Jurkat, Clone E6-1 (cell line): Measurements from ENCODE around the gene UBXN10. TPM values are rescaled to one million over a fixed set of nuclear protein-coding genes. Genes with fewer than 3 reads are reported as not detected.

Source experiments
- DNase-seq: peaks from one replicate; pipeline ENCODE4 v3.0.0-alpha.2; 2011; ENCODE audit warnings: low read depth, low spot score
- H3K4me3 ChIP-seq: 2 replicates; pipeline ENCODE4 v1.5.1; 2011; ENCODE audit warnings: mild to moderate bottlenecking, low read length, control low read depth, moderate library complexity
- polyA plus RNA-seq: library from polyadenylated mRNA; unstranded; fragments of >200 nt; gene quantifications from one replicate; pipeline ENCODE4 v1.2.1, GENCODE V29; 2012; ENCODE audit warnings: missing spikeins; ENCODE audit not compliant: insufficient read length, insufficient read depth

The UBXN10 gene, protein sequence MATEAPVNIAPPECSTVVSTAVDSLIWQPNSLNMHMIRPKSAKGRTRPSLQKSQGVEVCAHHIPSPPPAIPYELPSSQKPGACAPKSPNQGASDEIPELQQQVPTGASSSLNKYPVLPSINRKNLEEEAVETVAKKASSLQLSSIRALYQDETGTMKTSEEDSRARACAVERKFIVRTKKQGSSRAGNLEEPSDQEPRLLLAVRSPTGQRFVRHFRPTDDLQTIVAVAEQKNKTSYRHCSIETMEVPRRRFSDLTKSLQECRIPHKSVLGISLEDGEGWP
- polyA plus RNA-seq: 3.9 TPM

DNA sequence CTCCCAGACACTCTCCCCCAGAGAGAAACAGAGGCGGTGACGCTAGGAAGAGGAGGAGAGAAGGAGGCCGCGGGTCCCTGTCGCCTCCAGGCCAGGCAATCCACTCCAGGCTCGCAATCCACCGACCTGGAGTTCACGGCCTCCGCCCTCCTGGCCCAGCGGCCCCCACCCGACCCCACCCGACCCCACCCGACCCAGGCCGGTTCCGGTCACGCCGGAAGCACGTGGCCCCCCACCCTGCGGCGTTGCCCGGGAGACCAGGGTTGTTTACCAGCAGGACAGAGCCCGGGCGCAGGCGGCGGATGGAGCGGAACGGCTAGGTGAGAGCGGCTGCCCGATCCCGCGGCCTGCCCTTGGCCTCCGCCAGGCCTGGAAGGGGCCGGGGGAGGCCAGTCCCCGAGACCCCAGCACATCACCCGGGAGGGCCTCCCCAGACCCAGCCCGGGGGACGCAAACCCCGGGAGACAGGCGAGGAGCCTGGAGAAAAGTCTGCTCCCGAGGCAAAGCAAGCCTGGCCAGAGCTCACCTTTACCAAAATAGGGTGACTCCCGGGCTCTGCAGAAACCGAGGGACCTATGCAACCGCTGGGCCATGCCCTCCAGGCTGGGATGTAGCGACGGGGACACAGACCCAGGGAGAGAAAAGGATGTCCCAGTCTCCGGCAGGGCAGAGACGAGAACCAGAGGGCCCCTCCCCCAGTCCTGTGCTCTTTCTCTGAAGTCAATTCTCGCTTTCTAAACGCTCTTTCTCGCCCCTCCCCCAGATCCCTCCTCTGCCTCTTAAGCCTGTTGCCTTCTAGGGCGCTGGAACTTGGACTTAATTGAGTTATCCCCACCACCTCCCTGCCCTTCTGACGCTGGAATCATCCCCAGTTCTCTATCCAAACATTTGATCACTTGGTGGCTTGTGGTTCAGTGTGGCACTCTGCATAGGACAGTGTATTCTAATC, at the start of gene UBXN10, which contains the start of gene PLA2G2C:
UBXN10 (plus strand) TSS at position 263 of the 949 bp plus-strand sequence. CDS start 4,466 bp downstream, outside the sequence.
PLA2G2C (minus strand) TSS at position 685 of the 949 bp plus-strand sequence. CDS start 9,155 bp downstream, outside the sequence.
- peak within 1 kb of the TSS; percentile 57 for H3K4me3 ChIP-seq
- peak; percentile 75 for DNase-seq

DNA sequence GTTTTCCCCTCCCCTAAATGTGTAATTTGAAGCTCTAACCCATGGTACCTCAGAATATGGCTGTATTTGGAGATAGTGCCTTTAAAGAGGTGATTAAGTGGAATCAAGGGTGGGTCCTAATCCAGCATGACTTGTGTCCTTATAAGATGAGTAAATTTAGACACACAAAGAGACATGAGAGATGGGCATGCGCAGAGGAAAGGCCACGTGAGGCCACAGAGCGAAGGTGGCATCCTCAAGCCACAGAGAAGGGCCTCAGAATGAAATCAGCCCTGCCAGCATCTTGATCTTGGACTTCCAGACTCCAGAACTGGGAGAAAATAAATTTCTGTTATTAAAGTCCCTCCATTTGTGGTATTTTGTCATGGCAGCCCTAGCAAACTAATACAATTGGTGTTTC, 49.6 kb upstream of the UBXN10 start:
- no peak for DNase-seq

DNA sequence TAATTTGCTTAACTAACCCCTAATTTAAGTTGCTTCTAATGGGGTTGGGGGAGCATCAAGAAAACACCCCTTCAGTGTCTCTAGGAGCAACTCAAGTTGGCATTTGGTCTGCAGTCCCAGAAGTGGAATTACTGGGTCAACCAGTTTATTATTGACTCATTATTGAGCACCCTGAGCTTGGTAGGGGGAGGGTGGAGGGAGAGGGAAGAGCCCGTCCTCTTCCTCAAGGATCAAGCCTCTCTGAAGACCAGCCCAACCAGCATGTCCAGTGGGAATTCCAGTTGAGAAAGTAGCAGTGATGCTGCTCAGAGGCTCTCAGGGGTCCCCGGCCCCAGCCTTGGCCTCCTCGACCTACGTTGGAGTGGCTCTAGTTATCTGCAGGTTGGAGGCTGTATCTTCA, 48.8 kb upstream of the UBXN10 start:
- DNase-seq: no peak
- H3K4me3 ChIP-seq: no peak overlapping the region

More for the DNA sequence above, 49.6 kb upstream of the UBXN10 start:
- H3K4me3 ChIP-seq: no peak overlapping the region

DNA sequence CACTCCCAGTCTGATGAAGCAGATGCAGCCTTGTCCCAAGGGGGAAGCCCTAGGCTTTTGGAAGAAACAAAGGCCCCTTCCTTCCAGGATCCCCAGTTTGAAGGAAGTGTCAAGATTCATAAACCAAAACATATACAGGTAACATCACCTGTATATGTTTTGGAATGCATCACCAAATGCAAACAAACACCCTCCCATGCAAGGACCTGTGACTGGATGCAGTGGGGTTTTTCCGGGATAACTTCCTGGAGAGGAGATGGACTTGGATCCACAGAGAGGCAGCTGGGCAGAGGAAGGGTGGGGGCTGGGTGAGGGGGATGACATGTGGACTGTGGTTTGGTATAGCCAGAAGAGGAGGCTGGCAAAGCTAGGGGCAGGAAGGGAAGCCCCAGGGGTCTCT, 48.3 kb upstream of the UBXN10 start:
- DNase-seq: no peak
- H3K4me3 ChIP-seq: no peak overlapping the region

DNA sequence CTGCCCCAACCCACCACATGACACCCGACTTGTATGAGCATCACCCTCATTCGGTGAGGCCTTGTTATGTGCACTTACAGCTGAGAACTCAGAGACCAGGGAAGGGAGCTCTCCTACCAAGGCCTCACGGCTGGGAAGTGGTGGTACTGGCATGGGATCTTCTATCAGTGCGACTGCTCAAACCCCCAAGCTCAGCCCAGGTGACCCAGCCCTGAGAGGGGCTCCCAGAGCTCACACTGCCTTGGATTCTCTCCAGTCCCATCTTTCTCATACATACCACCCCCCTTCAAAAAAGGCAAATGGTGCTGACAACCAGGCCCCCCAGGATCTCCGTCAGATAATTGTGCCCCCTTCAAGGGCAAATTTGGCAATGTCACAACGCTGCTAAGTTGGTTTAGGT, 47.5 kb upstream of the UBXN10 start:
- no peak overlapping the region for H3K4me3 ChIP-seq
- DNase-seq: no peak

DNA sequence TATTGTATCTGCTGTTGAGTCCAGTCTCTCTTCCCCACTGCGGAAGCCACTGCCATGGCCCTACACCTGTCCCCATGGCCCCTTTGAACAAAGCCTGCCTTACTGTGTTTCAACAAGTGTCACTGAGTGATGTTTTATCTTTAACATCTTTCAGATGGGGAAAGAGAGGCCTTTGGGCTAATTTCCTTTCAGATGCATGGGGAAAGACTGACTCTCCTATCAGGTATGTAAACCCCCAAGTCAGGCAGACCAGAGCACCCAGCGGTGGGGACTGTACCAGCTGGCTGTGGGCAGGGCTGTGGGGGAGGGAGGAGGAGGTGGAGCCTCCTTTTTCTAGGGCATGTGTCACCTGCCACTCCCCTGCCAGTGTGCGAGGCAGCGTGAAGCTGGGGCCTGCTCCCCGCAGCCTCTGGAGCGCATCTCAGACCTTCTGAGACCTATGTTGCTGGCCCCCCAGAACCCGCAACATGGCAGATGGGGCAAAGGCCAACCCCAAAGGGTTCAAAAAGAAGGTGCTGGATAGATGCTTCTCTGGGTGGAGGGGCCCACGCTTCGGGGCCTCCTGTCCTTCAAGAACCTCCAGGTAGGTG, 46.8 kb upstream of the UBXN10 start, which contains the start of gene PLA2G2F:
PLA2G2F (plus strand) TSS at position 363 of the 590 bp plus-strand sequence; CDS start at position 468, 105 bp downstream.
- H3K4me3 ChIP-seq: no peak within 1 kb of the TSS
- DNase-seq: no peak

DNA sequence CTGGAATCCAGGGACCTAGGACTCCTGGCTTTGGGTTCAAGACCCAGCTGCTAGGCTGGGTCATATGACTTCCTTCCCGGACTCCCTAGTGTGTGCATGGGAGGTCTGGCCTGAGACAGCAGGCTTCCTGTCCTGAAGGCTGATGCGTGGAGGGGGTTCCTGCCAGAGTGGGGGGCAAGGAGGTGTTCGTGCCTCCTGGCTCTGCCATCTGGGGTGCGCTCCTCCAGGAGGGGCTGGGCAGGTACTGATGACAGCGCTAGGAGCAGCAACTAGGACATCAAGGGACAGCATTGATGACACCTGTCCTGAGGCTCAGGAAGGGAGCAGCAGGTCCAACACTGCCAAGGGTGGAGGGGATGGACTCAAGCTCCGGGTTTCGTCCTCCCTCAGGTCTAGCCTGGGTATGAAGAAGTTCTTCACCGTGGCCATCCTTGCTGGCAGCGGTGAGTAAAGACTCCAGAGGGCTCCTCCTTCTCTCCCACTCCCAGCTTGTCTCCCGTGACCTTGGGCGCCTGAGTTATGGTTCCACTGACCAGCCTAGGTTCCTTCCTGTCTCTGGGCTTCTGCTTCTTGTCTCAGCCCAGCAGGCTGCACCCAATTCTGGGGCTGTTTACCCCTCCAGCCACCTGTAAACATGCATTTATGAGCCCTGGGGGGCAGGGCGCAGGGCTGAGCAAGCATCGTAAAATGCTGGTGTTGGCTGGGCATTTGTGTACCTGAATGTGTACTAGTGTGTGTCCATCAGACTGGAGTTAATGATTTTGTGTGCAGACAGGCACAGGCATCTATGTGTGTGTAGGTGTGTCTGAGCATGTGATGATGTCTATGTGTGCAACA, 45.9 kb upstream of the UBXN10 start:
- DNase-seq: no peak
- no peak overlapping the region for H3K4me3 ChIP-seq

DNA sequence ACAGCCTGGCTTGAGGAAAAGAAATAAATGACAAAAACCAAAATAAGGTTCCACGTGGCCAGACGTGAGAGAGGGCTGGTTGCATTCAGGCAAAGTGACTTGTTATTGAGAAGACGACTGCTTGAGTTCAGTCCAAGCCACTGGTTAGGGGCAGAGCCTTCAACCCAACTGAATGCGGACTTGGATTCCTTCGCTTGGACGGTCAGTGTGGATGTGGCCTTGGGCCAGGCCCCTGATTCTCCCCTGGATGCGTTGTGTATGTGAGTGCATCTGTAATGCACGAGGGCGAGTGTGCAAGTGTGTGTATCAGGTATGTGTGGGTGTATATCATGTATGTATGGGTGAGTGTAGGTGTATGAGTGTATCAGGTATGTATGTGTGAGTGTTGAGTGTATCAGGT, 44.9 kb upstream of the UBXN10 start:
- no peak overlapping the region for H3K4me3 ChIP-seq
- no peak for DNase-seq

DNA sequence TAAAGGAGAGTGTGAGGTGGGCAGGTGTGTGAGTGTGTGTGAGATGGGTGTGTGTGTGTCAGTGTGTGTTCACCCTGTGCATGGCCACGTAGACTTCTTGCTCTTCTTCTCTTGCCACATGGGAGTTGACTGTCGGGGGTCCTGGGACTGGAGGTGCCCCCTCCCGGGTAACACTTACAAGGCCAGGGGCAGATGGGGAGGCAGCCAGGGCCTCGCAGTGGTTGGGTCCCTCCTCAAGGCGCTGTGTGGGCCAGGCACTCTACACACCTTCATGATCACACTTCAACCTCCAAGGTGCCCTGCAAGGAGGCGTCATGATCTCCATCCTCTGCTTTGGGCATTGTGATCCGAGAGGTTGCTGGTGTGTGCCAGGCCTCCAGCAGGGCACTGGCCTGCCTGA, 44.4 kb upstream of the UBXN10 start:
- no peak for DNase-seq
- no peak overlapping the region for H3K4me3 ChIP-seq

DNA sequence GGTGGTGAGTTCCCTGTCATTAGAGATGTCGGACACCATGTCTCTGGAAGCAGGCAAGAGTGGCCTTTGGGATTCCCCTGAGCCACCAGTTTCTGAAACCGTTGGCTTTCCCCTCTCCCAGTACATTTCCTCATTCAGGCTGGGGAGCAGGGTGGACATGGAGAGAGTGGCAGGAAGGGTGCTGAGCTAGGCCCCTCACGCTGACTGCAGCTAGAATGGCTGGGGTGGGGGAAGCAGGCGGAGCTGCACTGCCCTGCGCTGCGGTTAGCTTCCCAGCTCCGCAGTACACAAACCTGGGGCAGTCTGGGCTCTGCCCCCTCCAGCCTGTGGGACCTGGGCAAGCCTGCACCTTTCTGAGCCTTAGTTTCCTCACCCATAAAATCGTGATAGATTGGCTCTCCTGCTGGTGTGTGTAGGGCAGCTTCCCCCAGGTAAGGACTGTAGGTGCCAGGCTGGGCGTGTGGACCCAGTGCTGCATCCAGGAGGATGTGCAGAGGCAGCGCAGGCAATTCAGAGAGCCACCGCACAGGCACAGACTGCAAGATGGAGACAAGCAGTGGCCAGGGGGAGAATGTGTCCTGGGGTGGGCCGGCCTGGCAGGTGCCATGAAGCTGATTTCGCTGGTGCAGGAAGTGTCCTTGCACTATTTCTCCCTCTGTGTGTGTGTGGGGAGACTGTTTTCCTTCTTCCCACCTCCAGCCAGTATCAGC, 43.7 kb upstream of the UBXN10 start:
- H3K4me3 ChIP-seq: no peak overlapping the region
- no peak for DNase-seq

DNA sequence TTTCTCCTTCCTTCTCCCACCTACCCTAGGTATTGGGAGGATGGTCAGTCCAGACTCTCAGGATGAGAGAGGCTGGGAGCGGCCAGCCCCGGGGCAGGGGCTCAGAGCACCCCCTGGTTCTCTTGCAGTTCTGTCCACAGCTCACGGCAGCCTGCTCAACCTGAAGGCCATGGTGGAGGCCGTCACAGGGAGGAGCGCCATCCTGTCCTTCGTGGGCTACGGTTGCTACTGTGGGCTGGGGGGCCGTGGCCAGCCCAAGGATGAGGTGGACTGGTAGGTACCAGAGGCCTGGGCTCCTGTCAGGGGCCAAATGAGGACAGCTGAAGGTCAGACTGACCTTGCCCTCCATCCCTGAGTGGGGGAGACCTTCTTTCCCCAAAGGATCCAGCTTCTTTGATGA, 42.6 kb upstream of the UBXN10 start:
- no peak for DNase-seq
- no peak overlapping the region for H3K4me3 ChIP-seq

DNA sequence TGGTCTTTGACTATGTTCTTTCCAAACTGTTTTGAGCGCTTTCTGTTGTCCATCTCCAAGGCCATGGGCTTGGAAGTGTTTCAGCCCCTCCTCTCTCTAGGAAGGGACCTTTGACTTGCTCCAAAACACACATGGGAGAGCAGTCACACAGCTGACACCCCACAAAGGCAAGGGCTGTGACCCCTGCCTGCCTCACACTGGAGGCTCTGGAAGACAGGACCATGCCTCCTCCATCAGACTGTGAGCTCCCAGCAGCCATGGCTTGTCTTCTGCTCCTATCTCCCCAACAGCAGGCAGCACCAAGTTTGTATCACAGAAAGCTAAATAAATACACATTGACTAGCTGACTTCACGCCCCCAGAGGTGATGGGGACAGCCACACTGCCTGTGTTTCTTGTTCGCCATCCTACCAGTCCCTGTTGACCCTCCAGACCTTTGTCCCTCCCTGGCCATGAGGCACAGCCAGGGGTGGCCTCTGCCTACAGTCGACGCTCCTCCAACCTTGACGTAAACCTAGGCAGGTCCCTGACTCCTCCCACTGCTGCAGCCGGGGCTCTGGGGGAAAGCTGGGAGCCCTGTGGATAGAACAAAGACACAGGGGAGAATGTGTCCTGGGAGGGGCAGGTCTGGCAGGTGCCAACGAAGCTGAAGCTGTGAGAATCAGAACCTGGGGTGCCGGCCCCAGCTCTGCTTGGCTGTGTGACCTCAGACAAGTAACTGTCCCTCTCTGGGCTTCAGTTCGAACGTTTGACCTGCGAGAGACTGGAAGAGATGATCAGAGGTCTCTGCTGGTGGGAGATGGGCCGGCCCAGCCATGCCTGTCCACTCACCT, 41.9 kb upstream of the UBXN10 start:
- no peak for DNase-seq
- H3K4me3 ChIP-seq: no peak overlapping the region

DNA sequence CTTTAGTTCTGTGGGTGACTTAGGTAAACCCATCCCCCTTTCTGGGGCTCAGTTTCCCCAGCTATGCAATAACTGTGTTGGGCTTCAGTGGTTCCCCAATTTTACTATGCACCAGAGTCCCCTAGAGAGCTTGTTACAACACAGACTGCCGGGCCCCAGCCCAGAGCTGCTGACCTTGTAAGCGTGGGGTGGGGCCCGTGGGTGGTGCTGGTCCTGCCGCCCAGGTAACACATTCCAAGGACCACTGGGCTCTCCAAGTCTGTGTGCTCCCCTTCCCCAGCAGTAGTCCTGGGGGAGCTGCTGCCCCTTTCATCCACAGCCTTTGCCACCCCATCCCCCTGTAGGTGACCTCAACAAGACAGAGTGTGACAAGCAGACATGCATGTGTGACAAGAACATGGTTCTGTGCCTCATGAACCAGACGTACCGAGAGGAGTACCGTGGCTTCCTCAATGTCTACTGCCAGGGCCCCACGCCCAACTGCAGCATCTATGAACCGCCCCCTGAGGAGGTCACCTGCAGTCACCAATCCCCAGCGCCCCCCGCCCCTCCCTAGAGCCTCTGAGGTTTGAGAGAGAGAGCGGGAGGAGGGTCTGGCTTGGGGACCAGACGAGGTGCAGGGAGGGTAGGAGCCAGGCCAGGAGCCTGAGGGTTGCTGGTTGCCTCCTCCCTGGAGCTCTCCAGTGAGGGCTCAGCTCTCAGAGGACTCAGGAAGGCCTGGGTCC, 37.9 kb upstream of the UBXN10 start:
- H3K4me3 ChIP-seq: no peak overlapping the region
- no peak for DNase-seq

DNA sequence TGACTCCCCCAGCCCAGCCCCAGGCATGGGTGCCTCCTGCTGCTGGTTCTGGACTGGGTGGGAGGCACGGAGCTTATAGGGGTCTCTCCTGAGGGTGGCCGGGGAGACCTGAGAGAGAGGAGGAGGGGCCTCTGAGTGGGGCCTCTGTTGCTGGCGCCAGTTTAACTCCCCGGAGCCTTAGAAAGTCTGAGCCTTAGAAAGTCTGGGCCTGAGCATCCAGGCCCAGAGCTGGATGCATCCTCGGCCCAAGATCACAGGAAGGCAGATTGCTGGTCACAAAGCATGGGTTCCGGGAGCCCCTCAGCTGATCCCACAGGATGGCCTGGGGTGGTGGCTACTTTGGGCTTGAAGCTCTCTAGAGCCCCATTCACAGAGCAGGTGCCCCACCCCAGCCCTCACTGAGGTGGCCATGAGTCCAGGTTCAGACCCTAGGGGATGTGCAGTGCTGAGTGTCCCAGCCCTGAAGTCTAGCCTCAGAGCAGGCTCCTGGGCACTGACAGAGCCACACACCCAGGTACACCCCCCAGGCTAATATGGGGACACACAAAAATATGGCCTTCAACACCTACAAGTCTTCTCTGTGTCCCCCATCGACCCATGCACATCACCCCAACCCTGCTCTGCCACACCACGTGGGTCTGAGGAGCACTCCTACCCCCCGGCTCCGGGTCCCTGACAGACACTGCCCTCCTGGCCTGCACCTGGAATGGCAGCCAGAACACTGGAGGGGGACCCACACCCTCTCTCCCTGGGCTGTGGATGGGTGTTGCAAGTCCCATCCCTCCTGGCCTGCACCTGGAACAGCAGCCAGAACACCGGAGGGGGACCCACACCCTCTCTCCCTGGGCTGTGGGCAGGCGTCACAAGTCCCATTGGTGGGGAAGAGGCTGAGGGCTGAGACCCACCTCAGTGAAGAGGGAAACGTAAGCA, 37.1 kb upstream of the UBXN10 start:
- no peak overlapping the region for H3K4me3 ChIP-seq
- DNase-seq: no peak

DNA sequence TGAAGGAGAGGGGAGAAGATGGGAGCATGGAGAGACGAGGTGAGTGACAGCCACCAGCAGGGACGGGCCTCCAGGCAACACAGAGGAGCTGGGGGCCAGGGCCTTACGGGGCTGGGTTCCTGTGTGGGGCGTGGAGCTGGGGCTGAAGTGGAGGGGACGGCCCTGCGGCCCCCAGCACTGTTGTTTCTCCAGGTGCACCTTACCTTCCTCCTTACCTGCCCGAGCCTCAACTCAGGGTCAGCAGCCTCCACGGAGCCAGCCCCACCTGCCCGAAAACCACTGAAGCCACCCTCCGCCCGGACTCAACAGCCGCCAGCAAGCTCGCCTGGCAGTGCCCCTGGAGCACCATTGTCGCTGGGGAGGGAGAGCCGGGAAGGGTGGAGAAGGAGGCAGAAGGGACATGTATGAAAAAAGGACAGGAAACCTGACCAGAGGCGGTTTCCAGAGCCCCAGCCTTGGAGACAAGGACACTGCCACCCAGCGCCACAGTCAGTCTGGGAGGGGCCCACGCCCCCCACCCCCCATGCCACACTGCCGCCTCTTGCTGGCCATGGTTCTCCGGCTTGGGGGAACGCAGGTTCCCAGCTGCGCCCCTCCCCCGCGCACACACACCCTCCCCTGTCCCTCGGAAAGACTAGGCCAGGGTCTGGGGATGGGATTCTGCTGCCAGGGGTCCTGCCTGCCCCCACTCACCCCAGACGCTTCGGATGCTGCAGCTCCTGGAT, 36.1 kb upstream of the UBXN10 start:
- DNase-seq: no peak
- H3K4me3 ChIP-seq: no peak overlapping the region
